HG03108 (cell line): ENCODE measurements around the gene HBD.
"Not testable (repeated sequence)": the region's sequence is repeated elsewhere in the genome, so short reads cannot be mapped to it uniquely, and the experiment has no call there.

ENCODE experiments used
- ATAC-seq: cut with Tn5 transposase; IDR thresholded peaks from one replicate; pipeline ENCODE4 v1.9.1; 2021; ENCODE audit warnings: moderate library complexity; ENCODE audit not compliant: unreplicated experiment

The HBD gene

GRCh38 chr11:5254023-5254422 lies 19.7 kb upstream of the HBD start:
- not testable (repeated sequence) for ATAC-seq

- not testable (repeated sequence) for ATAC-seq
Measured at GRCh38 chr11:5253440-5253839, 19.2 kb upstream of the HBD start.

GRCh38 chr11:5252919-5253265 lies 18.6 kb upstream of the HBD start:
- no peak for ATAC-seq

GRCh38 chr11:5252192-5252918 lies 18.1 kb upstream of the HBD start:
- ATAC-seq: no peak

GRCh38 chr11:5251746-5252145 lies 17.5 kb upstream of the HBD start:
- ATAC-seq: no peak

GRCh38 chr11:5250543-5251204 lies 16.4 kb upstream of the HBD start:
- ATAC-seq: no peak

- not testable (repeated sequence) for ATAC-seq
Measured at GRCh38 chr11:5249807-5250396, 15.6 kb upstream of the HBD start, which contains the start of gene HBG1. Gene HBG1 (minus strand): TSS chr11:5249857. CDS start chr11:5249804, 53 bp downstream.

- not testable (repeated sequence) for ATAC-seq
Measured at GRCh38 chr11:5248498-5248897, 14.2 kb upstream of the HBD start.

GRCh38 chr11:5247472-5248192 lies 13.3 kb upstream of the HBD start:
- no peak for ATAC-seq

GRCh38 chr11:5246772-5247471 lies 12.6 kb upstream of the HBD start:
- no peak for ATAC-seq

GRCh38 chr11:5245155-5245554 lies 10.9 kb upstream of the HBD start:
- no peak for ATAC-seq

GRCh38 chr11:5243816-5244180 lies 9.5 kb upstream of the HBD start:
- no peak for ATAC-seq

GRCh38 chr11:5242933-5243815 lies 8.9 kb upstream of the HBD start:
- ATAC-seq: no peak

- no peak for ATAC-seq
Measured at GRCh38 chr11:5242208-5242607, 7.9 kb upstream of the HBD start.

GRCh38 chr11:5241458-5241857 lies 7.2 kb upstream of the HBD start:
- no peak for ATAC-seq

- ATAC-seq: no peak
Measured at GRCh38 chr11:5240458-5240857, 6.2 kb upstream of the HBD start.

- no peak for ATAC-seq
Measured at GRCh38 chr11:5240056-5240455, 5.8 kb upstream of the HBD start.

- ATAC-seq: no peak
Measured at GRCh38 chr11:5239046-5239445, 4.8 kb upstream of the HBD start.

GRCh38 chr11:5238486-5238885 lies 4.2 kb upstream of the HBD start:
- ATAC-seq: no peak

- no peak for ATAC-seq
Measured at GRCh38 chr11:5237420-5237819, 3.1 kb upstream of the HBD start.
